Upper lobe of right lung (tissue), 1 donor: ENCODE results near the gene SLC66A1. TPM values are rescaled to one million over a fixed set of nuclear protein-coding genes. Genes with fewer than 3 reads are reported as not detected.

ENCODE experiments used
- ATAC-seq: fragments of 200-7000 bp; cut with Tn5 transposase; one replicate; pipeline ENCODE4 v1.9.1; 2020; ENCODE audit warnings: mild to moderate bottlenecking, moderate library complexity
- DNase-seq: peaks from one replicate; pipeline ENCODE4 v3.0.0-alpha.2; 2020
- H3K27ac ChIP-seq: fragments of 200-600 bp; one replicate; pipeline ENCODE4 v1.8.0; 2022
- H3K27me3 ChIP-seq: fragments of 200-600 bp; one replicate; pipeline ENCODE4 v1.8.0; 2022; ENCODE audit warnings: mild to moderate bottlenecking
- H3K36me3 ChIP-seq: fragments of 200-600 bp; one replicate; pipeline ENCODE4 v1.8.0; 2022
- H3K4me1 ChIP-seq: fragments of 200-600 bp; one replicate; pipeline ENCODE4 v1.8.0; 2022
- H3K4me3 ChIP-seq: fragments of 200-600 bp; one replicate; pipeline ENCODE4 v1.8.0; 2022; ENCODE audit warnings: mild to moderate bottlenecking
- H3K9me3 ChIP-seq: fragments of 200-600 bp; one replicate; pipeline ENCODE4 v1.8.0; 2022
- CTCF ChIP-seq: fragments of 200-600 bp; IDR thresholded peaks from one replicate; pipeline ENCODE4 v1.8.0; 2022; ENCODE audit warnings: antibody characterized with exemption
- intact Hi-C: fragments of 100-400 bp; cut with DNase I; formaldehyde crosslinking; loops from one replicate; pipeline ENCODE4 v1.11.0; 2022
- total RNA-seq: library from RNA; stranded (reverse); fragmentation: NEBNext Ultra II Directional; extraction: Animal tissue kit (Norgen Biotek cat#: 25700); gene quantifications from one replicate; pipeline ENCODE4 v1.2.1, GENCODE V29; 2021
- donor health status: DM: no; HTN: yes; CAD: no; lungs with severe emphysema.

The SLC66A1 gene
- total RNA-seq, 1 donor from 2014 or later: 20.9 TPM

GRCh38 chr1:19357299-19357986 lies 45.3 kb downstream of the SLC66A1 start:
- H3K27me3 ChIP-seq: no peaks in the 10 kb centered on the region
- H3K9me3 ChIP-seq: no peaks in the 10 kb centered on the region
- DNase-seq: no peak
- H3K4me1 ChIP-seq: peaks cover 27% of the 10 kb centered on the region
- no peak for ATAC-seq
- intact Hi-C loops: no loop called here
- no peak for TF ChIP-seq CTCF
- H3K4me3 ChIP-seq: no peak overlapping the region
- H3K27ac ChIP-seq: no peak overlapping the region
- H3K36me3 ChIP-seq: peaks cover 47% of the 10 kb centered on the region

GRCh38 chr1:19358710-19359109 lies 46.6 kb downstream of the SLC66A1 start:
- DNase-seq (no peak), ATAC-seq (no peak)
- Histone ChIP-seq H3K27me3 (no peaks in the 10 kb centered on the region), H3K4me3 (no peak overlapping the region), H3K36me3 (peaks cover 36% of the 10 kb centered on the region), H3K4me1 (peaks cover 27% of the 10 kb centered on the region), H3K9me3 (no peaks in the 10 kb centered on the region), H3K27ac (no peak overlapping the region)
- intact Hi-C loops: no loop called here
- no peak for TF ChIP-seq CTCF

GRCh38 chr1:19359357-19359756 lies 47.2 kb downstream of the SLC66A1 start:
- no peak overlapping the region for H3K27ac ChIP-seq
- peaks cover 27% of the 10 kb centered on the region for H3K4me1 ChIP-seq
- no peak overlapping the region for H3K4me3 ChIP-seq
- intact Hi-C loops: no loop called here
- H3K36me3 ChIP-seq: peaks cover 30% of the 10 kb centered on the region
- DNase-seq: no peak
- no peak for ATAC-seq
- no peak for TF ChIP-seq CTCF
- H3K27me3 ChIP-seq: no peaks in the 10 kb centered on the region
- H3K9me3 ChIP-seq: no peaks in the 10 kb centered on the region

- no peak overlapping the region for H3K4me3 ChIP-seq
- H3K4me1 ChIP-seq: peaks cover 27% of the 10 kb centered on the region
- no peak overlapping the region for H3K27ac ChIP-seq
- DNase-seq (no peak), ATAC-seq (no peak)
- no peaks in the 10 kb centered on the region for H3K27me3 ChIP-seq
- peaks cover 27% of the 10 kb centered on the region for H3K36me3 ChIP-seq
- intact Hi-C loops: no loop called here
- no peak for TF ChIP-seq CTCF
- H3K9me3 ChIP-seq: no peaks in the 10 kb centered on the region
Observed at GRCh38 chr1:19360016-19360415, 47.9 kb downstream of the SLC66A1 start.

GRCh38 chr1:19360432-19360831 lies 48.3 kb downstream of the SLC66A1 start:
- TF ChIP-seq CTCF: no peak
- intact Hi-C loops: no loop called here
- Histone ChIP-seq H3K4me3 (no peak overlapping the region), H3K27ac (no peak overlapping the region), H3K36me3 (peaks cover 24% of the 10 kb centered on the region), H3K27me3 (no peaks in the 10 kb centered on the region), H3K4me1 (peaks cover 27% of the 10 kb centered on the region), H3K9me3 (no peaks in the 10 kb centered on the region)
- DNase-seq (no peak), ATAC-seq (no peak)
